SHP77 (cell line): ENCODE data around the gene MAPK8IP1.

ENCODE experiments used
- DNase-seq, 2 experiments: peaks; one replicate each; lab custom pipeline; 2025; lab: John Stamatoyannopoulos, UW

The MAPK8IP1 gene

GRCh38 chr11:45926536-45927331 is 41.3 kb downstream of the MAPK8IP1 start:
- no peak for DNase-seq

DNA sequence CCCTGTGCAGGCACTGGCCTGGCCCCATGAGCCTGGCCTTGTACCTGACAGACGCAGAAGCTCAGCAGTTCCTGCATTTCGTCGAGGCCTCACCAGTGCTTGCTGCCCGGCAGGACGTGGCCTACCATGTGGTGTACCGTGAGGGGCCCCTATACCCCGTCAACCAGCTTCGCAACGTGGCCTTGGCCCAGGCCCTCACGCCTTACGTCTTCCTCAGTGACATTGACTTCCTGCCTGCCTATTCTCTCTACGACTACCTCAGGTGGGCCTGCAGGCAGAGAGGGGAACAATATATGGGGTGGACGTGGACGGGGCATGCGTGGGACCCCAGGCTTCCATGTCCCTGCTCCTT is 41.9 kb downstream of the MAPK8IP1 start:
- DNase-seq, result no peak

GRCh38 chr11:45927684-45928413 is 42.4 kb downstream of the MAPK8IP1 start:
- DNase-seq, result no peak

DNA sequence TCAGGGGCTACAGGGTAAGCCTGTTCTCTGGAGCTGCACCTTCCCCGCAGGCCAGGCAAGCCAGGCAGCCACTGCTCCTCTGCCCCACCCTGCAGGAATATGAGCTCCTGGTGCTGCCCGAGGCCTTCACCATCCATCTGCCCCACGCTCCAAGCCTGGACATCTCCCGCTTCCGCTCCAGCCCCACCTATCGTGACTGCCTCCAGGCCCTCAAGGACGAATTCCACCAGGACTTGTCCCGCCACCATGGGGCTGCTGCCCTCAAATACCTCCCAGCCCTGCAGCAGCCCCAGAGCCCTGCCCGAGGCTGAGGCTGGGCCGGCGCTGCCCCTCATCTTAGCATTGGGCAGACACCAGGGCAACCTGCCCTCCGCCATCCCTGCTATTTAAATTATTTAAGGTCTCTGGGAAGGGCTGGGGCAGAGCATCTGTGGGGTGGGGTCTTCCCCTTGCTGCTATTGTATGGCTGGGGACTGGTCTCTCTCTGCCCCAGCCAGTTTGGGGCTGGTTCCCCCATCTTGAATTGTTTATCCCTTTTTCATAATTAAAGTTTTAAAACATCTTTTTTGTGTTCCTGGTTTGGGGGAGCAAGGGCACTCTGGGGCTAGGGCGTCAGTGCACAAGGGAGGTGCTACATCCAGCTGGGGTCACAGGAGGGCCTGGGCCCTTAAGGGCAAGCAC is 43.2 kb downstream of the MAPK8IP1 start:
- DNase-seq, result no peak

DNA sequence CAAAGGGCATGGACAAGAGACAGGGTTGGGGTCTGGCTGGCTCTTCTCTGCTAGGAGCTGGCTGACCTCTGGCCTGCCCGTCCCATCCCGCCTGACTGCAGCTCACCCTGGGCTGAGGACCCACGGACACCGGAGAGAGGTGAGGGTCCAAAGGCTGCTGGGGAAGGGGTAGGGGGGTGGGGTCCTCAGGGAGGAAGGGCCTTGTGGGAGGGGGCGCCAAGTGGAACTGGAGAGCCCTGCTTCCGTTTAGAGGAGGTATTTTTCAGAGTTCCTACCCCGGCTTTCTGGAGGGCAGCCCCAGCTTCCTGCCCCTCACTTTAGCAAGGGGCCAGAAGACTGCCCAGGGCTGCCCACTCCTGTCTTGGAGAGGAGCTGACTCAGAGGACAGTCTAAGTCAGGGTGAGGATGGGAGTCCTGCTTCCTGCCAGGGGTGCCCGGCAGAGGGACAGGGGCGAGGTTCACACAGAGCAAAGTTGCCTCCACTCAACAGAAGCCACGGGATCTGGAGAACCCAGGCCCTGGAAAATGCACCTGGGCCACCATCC is 44.1 kb downstream of the MAPK8IP1 start:
- DNase-seq, result peak in 1 of 2 experiments; percentile 43

DNA sequence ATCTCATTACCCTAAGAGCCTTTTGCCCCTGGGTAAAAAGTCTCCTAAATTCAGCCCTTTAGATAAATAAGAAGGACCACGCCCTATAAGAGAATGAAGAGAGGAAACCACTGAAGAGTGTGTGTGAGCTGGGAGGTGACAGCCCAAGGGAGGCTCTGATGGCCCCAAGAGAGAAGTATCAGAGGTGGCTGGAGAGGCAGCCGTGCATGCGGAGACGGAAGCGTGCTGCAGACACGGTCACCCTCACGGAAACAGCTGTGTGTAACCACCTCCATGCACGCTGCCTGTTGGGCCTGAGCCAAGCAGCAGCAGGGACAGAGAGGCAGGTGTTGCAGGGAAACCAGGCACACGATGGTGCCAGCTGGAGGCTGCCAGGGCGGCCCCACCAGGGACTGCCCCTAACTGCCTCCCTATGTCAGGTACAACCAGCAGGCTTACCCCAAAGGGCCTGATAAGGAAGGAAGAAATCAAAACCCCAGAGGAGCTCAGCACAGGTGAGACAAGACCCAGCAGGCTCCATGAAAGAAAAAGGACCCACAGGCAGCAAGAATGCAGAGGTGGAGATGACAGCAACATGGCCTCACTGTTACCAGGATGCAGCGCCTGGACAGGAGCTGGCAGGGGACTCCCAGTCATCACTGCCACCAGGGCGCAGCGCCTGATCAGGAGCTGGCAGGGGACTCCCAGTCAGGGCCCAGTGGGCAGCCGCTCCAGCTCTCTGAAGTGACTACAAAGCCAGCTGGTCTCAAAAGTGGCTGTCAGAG is 44.8 kb downstream of the MAPK8IP1 start:
- DNase-seq, result peak; percentile 87 to 90

DNA sequence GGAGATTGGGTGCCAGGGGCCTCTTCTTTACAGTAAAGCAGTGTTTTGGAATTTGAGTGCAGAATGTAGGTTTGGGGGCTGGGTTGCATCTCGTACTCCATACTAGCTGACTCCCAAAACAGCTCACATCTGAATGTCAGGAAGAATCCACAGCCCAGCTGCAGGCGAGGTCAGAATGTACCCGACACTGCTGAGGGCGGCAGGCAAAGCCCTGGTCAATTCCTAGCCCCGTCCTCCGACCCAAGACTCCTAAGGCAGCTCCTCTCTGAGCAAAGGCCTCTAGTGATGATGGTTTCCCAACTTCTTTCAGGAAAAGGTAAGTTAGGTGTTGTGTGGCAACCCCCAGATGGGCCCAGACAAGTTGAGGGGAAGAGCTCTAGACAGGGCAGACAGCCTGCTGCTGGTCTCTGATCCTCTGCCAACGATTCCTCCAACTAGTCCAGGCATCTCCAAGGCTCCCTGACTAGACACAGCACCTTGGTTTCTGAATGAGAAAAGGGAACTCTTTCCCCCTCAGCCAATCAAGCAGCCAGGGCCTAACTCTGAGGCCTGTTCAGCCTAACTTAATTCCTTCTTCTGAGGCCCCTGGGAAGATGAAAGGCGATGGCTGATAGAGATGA is 45.6 kb downstream of the MAPK8IP1 start:
- no peak for DNase-seq

- DNase-seq, result no peak
These were observed 46.3 kb downstream of the MAPK8IP1 start for GRCh38 chr11:45931739-45932138.

GRCh38 chr11:45932217-45932616 is 46.8 kb downstream of the MAPK8IP1 start:
- no peak for DNase-seq

DNA sequence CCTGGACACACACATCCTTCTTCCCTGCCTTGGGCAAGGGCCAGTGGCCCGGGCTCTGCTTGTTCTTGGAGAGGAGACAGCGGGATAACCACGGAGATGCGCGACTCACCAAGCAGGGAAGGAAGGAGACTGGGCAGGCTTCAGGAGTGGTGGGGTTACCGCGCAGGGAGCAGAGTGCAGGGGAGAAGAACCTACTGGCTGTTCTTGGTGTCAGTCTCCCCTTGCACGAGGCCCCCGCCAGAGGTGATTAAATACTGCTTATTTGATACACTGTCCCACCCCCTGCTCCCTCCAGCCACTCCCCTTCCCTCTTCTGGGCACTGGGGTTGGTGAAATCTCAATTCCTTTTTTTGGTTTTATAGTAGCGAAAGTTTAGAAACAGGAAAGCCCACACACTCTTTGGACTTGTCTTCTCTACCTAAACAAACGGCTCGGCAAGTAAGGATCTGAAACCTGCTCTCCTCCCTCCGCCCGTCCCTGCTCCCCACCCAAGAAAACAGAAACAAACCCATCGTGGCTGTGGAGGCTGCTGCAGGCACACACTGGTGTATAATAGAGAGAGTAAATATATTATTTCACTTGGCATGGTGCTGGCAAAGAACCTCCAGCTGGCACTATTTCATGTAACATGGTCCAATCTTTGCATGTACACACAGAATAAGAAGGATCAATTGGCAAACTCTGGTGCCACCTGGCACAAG is 47.8 kb downstream of the MAPK8IP1 start:
- no peak for DNase-seq

DNA sequence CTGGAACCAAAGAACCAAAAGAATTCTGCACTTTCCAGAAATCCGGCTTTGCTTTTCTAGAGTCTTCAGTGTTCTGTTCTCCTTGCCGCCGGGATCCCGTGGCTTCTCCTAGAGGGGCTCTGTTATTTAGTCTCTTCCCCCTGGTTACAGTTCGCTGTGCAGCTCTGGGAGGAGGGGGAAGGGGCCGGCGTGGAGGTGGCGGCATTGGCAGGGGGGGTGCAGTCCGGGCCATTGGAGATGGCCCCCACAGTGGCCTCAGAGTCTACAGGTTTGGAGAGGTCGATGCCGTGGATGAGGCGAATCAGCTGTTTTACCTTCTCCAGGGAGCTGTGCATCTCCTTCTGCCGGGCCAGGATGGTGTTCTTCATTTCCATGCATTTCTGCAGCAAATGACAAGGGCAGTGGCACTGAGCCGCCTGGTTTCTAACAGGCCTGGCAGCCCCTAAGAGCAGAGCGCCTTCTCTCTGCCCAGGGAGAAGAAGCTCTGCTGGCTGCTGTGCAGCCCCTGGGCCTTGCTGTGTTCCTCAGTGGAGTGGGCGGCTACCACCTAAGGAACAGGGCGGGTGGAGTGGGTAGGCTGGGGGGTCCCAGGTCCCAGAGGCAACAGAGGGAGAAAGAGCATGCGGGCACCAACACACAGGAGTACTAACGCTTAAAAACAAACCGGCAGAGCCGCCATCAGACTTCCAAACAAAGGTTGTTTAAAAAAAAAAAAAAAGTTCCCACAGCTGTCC is 48.6 kb downstream of the MAPK8IP1 start:
- no peak for DNase-seq

- DNase-seq, result no peak
These were observed 49.3 kb downstream of the MAPK8IP1 start for GRCh38 chr11:45934580-45935318.

- DNase-seq, result no peak
These were observed 50.1 kb downstream of the MAPK8IP1 start for GRCh38 chr11:45935349-45936064.

GRCh38 chr11:45936511-45937054 is 51.1 kb downstream of the MAPK8IP1 start:
- DNase-seq, result no peak

DNA sequence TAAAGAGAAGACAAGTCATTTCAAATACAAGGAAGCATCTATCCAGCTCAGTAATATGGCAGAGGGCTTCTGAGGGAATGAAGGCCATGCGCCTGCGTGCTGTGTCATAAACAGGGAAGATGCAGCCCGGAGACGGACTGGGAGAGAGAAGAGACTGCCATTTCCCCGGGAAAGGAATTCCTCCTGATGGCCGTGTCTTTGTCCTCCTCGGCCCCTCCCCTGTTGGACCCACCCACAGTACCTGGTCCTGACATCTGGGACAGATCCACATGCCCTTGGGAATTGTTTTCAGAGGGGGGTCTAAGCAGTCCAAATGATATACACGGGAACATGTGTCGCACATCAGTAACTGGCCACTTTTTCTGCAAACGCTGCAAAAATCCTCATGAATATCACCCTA is 52.5 kb downstream of the MAPK8IP1 start:
- DNase-seq, result no peak

GRCh38 chr11:45939836-45940235 is 54.4 kb downstream of the MAPK8IP1 start:
- no peak for DNase-seq

DNA sequence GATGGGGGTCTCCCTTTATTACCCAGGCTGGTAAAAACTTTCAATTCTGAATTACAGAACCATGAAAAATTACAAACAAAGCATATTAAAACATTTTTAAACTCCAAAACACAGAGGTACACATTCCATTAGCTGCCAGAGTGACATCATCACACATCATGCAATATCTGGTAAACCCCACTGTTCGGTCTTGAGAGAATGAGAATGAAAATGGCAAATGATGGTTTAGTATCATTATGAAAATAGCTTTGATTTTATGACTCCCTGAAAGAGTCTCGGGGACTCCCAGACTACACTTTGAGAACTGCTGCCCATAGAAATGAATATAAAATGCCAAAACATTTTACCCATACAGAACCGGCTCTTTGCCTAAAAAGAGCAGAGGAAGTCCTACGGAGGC is 55.8 kb downstream of the MAPK8IP1 start:
- DNase-seq, result no peak

DNA sequence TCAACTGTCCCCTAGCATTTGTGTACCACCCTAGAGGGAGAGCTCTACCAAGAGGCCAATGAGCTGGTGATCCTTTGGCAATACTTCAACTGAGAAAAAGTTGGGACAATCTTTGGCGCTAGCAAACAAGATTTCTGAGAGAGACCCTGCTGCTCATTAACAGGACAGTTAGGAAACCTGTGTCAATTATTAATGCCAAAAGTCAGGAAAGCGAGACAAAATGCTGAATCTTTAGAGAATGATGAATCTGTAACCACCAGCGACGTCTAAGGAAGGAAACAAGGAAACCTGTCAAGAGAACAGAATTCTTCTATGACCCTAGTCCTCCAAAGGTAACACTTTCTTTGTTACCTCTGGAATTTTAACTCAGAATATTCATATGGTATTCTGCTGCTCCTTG is 56.9 kb downstream of the MAPK8IP1 start:
- no peak for DNase-seq
